HepG2 (cell line): ENCODE measurements around the gene INTS7. TPM values are rescaled to one million over a fixed set of nuclear protein-coding genes. Genes with fewer than 3 reads are reported as not detected.

Source experiments
- ATAC-seq: fragments of 200-7000 bp; cut with Tn5 transposase; 3 replicates; pipeline ENCODE4 v1.9.1; 2020; ENCODE audit warnings: mild to moderate bottlenecking, moderate library complexity
- BruUV-seq: library from RNA; stranded (reverse); fragments of 400-500 nt; replicated peaks from 2 replicates; lab custom pipeline; 2021; lab: Mats Ljungman, UMichigan
- CTCF ChIA-PET: fragments of 300-600 bp; formaldehyde crosslinking; extraction: SDS; loops from one replicate; lab custom pipeline; 2021; ENCODE audit warnings: low total read pairs, inconsistent platforms, low intra/inter-chr PET ratio; lab: Yijun Ruan, JAX
- POLR2A ChIA-PET: fragments of 350-600 bp; sonication (Branson Sonifier 250); formaldehyde crosslinking; loops from one replicate; lab custom pipeline; 2020; ENCODE audit warnings: antibody characterized with exemption, inconsistent platforms; lab: Yijun Ruan, JAX
- DNase-seq: peaks from one replicate; pipeline ENCODE4 v3.0.0-alpha.2; 2015; ENCODE audit warnings: low spot score
- FAIRE-seq: peaks from 3 replicates; lab custom pipeline; 2011; peaks lifted over from hg19 to GRCh38; lab: Jason Lieb, UNC
- H2AFZ ChIP-seq: one replicate; pipeline ENCODE4 v1.6.1; 2011; ENCODE audit warnings: low read length, inconsistent platforms
- H3K27ac ChIP-seq: fragments of 300-600 bp; 3 replicates; pipeline ENCODE4 v1.8.0; 2011; ENCODE audit warnings: mixed run types, mild to moderate bottlenecking, mixed read lengths, low read length, inconsistent platforms; ENCODE audit not compliant: insufficient read depth; ENCODE audit errors: extremely low read length
- H3K27me3 ChIP-seq, 2 experiments: fragments of 200-600 bp in 1 of 2; 2 replicates in 1 of 2; 3 replicates in 1 of 2; pipeline versions ENCODE4 v1.6.0 to v1.8.0; 2011; ENCODE audit warnings: low read length in 2 of 2, mild to moderate bottlenecking in 2 of 2, moderate library complexity in 2 of 2, inconsistent platforms in 1 of 2; ENCODE audit not compliant: insufficient read depth in 2 of 2, control insufficient read depth in 1 of 2
- H3K36me3 ChIP-seq, 2 experiments: fragments of 200-600 bp in 1 of 2; replicated peaks in 1 of 2; 2 replicates in 1 of 2; 3 replicates in 1 of 2; pipeline versions ENCODE4 v1.5.1 to v1.8.0; 2011; ENCODE audit warnings: low read length in 2 of 2, inconsistent platforms in 1 of 2; ENCODE audit not compliant: insufficient read depth in 2 of 2, control insufficient read depth in 1 of 2
- H3K4me1 ChIP-seq: 2 replicates; pipeline ENCODE4 v1.5.1; 2012; ENCODE audit warnings: low read length, inconsistent platforms; ENCODE audit not compliant: insufficient read depth
- H3K4me2 ChIP-seq: 2 replicates; pipeline ENCODE4 v1.6.0; 2011; ENCODE audit warnings: low read depth, low read length, inconsistent platforms
- H3K4me3 ChIP-seq, 3 experiments: fragments of 200-600 bp in 1 of 3; sonication (generic), shearing (Covaris generic) in 1 of 3; replicated peaks in 1 of 3; 2 replicates each; pipeline ENCODE4 v1.5.1; 2011 to 2016; ENCODE audit warnings: low read length in 3 of 3, inconsistent platforms in 2 of 3, low read depth in 2 of 3, mild to moderate bottlenecking in 2 of 3, control low read depth in 1 of 3, mixed read lengths in 1 of 3; ENCODE audit not compliant: insufficient read depth in 1 of 3
- H3K79me2 ChIP-seq: one replicate; pipeline ENCODE4 v1.6.1; 2011; ENCODE audit warnings: low read length, inconsistent platforms; ENCODE audit not compliant: insufficient read depth
- H3K9ac ChIP-seq: 2 replicates; pipeline ENCODE4 v1.6.0; 2011; ENCODE audit warnings: mild to moderate bottlenecking, low read depth, low read length, inconsistent platforms; ENCODE audit not compliant: insufficient read depth
- H3K9me3 ChIP-seq: 2 replicates; pipeline ENCODE4 v1.5.1; 2012; ENCODE audit warnings: mild to moderate bottlenecking, low read length
- H4K20me1 ChIP-seq: 2 replicates; pipeline ENCODE4 v1.6.0; 2011; ENCODE audit warnings: inconsistent platforms, mild to moderate bottlenecking, low read length, moderate library complexity; ENCODE audit not compliant: insufficient read depth
- BRD4 ChIP-seq: sonication (generic); formaldehyde crosslinking; IDR thresholded peaks from 2 replicates; pipeline ENCODE4 v1.4.0; 2020; ENCODE audit warnings: missing genetic modification reagents
- DPF2 ChIP-seq: sonication (generic); formaldehyde crosslinking; IDR thresholded peaks from 2 replicates; pipeline ENCODE4 v1.4.0; 2020; ENCODE audit warnings: mild to moderate bottlenecking, low read depth, missing genetic modification reagents, borderline replicate concordance
- FLYWCH1 ChIP-seq: sonication (generic); formaldehyde crosslinking; IDR thresholded peaks from 2 replicates; pipeline ENCODE4 v1.8.1; 2023; ENCODE audit warnings: mild to moderate bottlenecking, missing genetic modification reagents
- HNRNPK ChIP-seq: fragments of 200-400 bp; formaldehyde crosslinking; IDR thresholded peaks from 2 replicates; pipeline ENCODE4 v1.6.1; 2018; ENCODE audit warnings: low read length, low read depth, moderate library complexity, mild to moderate bottlenecking; ENCODE audit not compliant: poor library complexity, severe bottlenecking
- MAFF ChIP-seq: IDR thresholded peaks from 2 replicates; pipeline ENCODE4 v1.6.1; 2011; ENCODE audit warnings: low read depth, low read length, improper control_type of control experiment
- MAFG ChIP-seq: sonication (generic); formaldehyde crosslinking; IDR thresholded peaks from 2 replicates; pipeline ENCODE4 v1.5.1; 2020; ENCODE audit warnings: mild to moderate bottlenecking, missing genetic modification reagents
- MEIS1 ChIP-seq: sonication (generic); formaldehyde crosslinking; IDR thresholded peaks from 2 replicates; pipeline ENCODE4 v1.9.0; 2021; ENCODE audit warnings: mild to moderate bottlenecking, missing genetic modification reagents, moderate library complexity, borderline replicate concordance
- NFKBIZ ChIP-seq: IDR thresholded peaks from 2 replicates; pipeline ENCODE4 v1.6.1; 2018; ENCODE audit warnings: missing genetic modification reagents, missing compliant biosample characterization
- PCBP1 ChIP-seq: fragments of 200-400 bp; formaldehyde crosslinking; IDR thresholded peaks from 2 replicates; pipeline ENCODE4 v1.6.1; 2017; ENCODE audit warnings: mild to moderate bottlenecking, low read depth, low read length, borderline replicate concordance
- RAD21 ChIP-seq: fragments of 450-650 bp; formaldehyde crosslinking; IDR thresholded peaks from 2 replicates; pipeline ENCODE4 v1.5.0; 2020; ENCODE audit warnings: mild to moderate bottlenecking
- TAF15 ChIP-seq: fragments of 200-400 bp; formaldehyde crosslinking; IDR thresholded peaks from one replicate; pipeline ENCODE4 v1.6.1; 2018; ENCODE audit warnings: mild to moderate bottlenecking, low read depth, low read length; ENCODE audit not compliant: poor library complexity, severe bottlenecking
- ZC3H4 ChIP-seq: sonication (generic); formaldehyde crosslinking; IDR thresholded peaks from 2 replicates; pipeline ENCODE4 v1.4.0; 2020; ENCODE audit warnings: missing genetic modification reagents, borderline replicate concordance
- ZNF142 ChIP-seq: sonication (generic); formaldehyde crosslinking; IDR thresholded peaks from 2 replicates; pipeline ENCODE4 v1.4.0; 2020; ENCODE audit warnings: missing genetic modification reagents
- WGBS: methylation state at CpG from one replicate; pipeline ENCODE4 v1.1.6; 2017; ENCODE audit warnings: low lambda C conversion rate; 5-methylcytosine and 5-hydroxymethylcytosine counted together
- in situ Hi-C: cut with HindIII; loops from 2 replicates; pipeline ENCODE4 v1.10.0; 2017; ENCODE audit warnings: low pct_unique_long_range_greater_than_20kb; ENCODE audit not compliant: extremely low pct_ligation_motif_present
- intact Hi-C: fragments of 100-400 bp; cut with micrococcal nuclease; formaldehyde crosslinking; loops from one replicate; pipeline ENCODE4 v1.10.0; 2022; ENCODE audit not compliant: unreplicated experiment
- polyA plus RNA-seq, 8 experiments: library from polyadenylated mRNA; depleted of rRNA in 3 of 8; stranded (reverse) in 7 of 8; unstranded in 1 of 8; fragments of >200 nt; fragmentation: Illumina TruSeq in 4 of 8; extraction: Trizol in 4 of 8; gene quantifications; 2 replicates each; pipeline versions ENCODE4 v1.2.1 to v1.2.3, GENCODE V29; 2011 to 2016; ENCODE audit warnings: low read depth in 4 of 8, missing spikeins in 1 of 8, mixed read lengths in 1 of 8; ENCODE audit not compliant: insufficient read depth in 1 of 8
- total RNA-seq, 5 experiments: library from RNA; depleted of rRNA; stranded (reverse); fragments of >200 nt; fragmentation: Illumina TruSeq; extraction: Trizol; gene quantifications; 2 replicates each; pipeline ENCODE4 v1.2.3, GENCODE V29; 2016; ENCODE audit warnings: low read depth in 1 of 5
- TF ChIP-seq, protein P1 (sequence below): sonication (generic); formaldehyde crosslinking; conservative IDR thresholded peaks from 2 replicates; pipeline ENCODE4 v1.4.0; 2020; ENCODE audit warnings: mild to moderate bottlenecking, missing genetic modification reagents, moderate library complexity
- TF ChIP-seq, protein P2 (sequence below), 2 experiments: fragments of 450-650 bp in 1 of 2; sonication (generic) in 1 of 2; formaldehyde crosslinking; IDR thresholded peaks; 2 replicates each; pipeline versions ENCODE4 v1.5.0 to v1.8.0; 2020 to 2022; ENCODE audit warnings: mild to moderate bottlenecking in 1 of 2, missing genetic modification reagents in 1 of 2

INTS7 gene
- total and polyA plus RNA-seq, 2 of the 13 experiments (the other 11 are each of a cell fraction or from before 2014, with no cell fraction given), result 18.3 to 22.4 TPM

GRCh38 chr1:211896958-211897357 is 138.4 kb downstream of the INTS7 start:
- Histone ChIP-seq H3K4me3 (no peak overlapping the region), H3K4me2 (peak overlapping the region; percentile 43), H3K27ac (no peak overlapping the region), H4K20me1 (no peaks in the 10 kb centered on the region), H3K79me2 (no peaks in the 10 kb centered on the region), H3K4me1 (peaks cover 58% of the 10 kb centered on the region), H2AFZ (no peak overlapping the region), H3K36me3 (no peaks in the 10 kb centered on the region), H3K27me3 (no peaks in the 10 kb centered on the region), H3K9me3 (peaks cover 7% of the 10 kb centered on the region; the same call in 1 of the 2 replicates), H3K9ac (no peak overlapping the region)
- intact Hi-C loops (no loop called here), in situ Hi-C loops (no loop called here)
- POLR2A ChIA-PET, result no interaction called here
- DNase-seq, result no peak
- CTCF ChIA-PET, result no interaction called here
- 4% methylated on average over 8 of the region's 9 CpGs for WGBS
- FAIRE-seq, result peak; percentile 66
- ATAC-seq, result peak; percentile 16; the same call in 1 of the 3 replicates
- BruUV-seq, result no TSS peak
- TF ChIP-seq NFKBIZ (CRISPR knock-in tag) (no peak), RAD21 (CRISPR knock-in tag) (no peak), FLYWCH1 (CRISPR knock-in tag) (no peak), TAF15 (no peak), BRD4 (CRISPR knock-in tag) (0 out of 2 replicates have a peak, but pooled peaks have one; percentile 27), MAFF (no peak), ZNF142 (no peak), MEIS1 (no peak), PCBP1 (no peak), HNRNPK (no peak), DPF2 (CRISPR knock-in tag) (no peak), ZC3H4 (CRISPR knock-in tag) (no peak), MAFG (CRISPR knock-in tag) (no peak)
- TF ChIP-seq, protein P1, sequence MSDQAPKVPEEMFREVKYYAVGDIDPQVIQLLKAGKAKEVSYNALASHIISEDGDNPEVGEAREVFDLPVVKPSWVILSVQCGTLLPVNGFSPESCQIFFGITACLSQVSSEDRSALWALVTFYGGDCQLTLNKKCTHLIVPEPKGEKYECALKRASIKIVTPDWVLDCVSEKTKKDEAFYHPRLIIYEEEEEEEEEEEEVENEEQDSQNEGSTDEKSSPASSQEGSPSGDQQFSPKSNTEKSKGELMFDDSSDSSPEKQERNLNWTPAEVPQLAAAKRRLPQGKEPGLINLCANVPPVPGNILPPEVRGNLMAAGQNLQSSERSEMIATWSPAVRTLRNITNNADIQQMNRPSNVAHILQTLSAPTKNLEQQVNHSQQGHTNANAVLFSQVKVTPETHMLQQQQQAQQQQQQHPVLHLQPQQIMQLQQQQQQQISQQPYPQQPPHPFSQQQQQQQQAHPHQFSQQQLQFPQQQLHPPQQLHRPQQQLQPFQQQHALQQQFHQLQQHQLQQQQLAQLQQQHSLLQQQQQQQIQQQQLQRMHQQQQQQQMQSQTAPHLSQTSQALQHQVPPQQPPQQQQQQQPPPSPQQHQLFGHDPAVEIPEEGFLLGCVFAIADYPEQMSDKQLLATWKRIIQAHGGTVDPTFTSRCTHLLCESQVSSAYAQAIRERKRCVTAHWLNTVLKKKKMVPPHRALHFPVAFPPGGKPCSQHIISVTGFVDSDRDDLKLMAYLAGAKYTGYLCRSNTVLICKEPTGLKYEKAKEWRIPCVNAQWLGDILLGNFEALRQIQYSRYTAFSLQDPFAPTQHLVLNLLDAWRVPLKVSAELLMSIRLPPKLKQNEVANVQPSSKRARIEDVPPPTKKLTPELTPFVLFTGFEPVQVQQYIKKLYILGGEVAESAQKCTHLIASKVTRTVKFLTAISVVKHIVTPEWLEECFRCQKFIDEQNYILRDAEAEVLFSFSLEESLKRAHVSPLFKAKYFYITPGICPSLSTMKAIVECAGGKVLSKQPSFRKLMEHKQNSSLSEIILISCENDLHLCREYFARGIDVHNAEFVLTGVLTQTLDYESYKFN (CRISPR knock-in tag), result 0 out of 2 replicates have a peak, but pooled peaks have one; percentile 13
- TF ChIP-seq, protein P2, sequence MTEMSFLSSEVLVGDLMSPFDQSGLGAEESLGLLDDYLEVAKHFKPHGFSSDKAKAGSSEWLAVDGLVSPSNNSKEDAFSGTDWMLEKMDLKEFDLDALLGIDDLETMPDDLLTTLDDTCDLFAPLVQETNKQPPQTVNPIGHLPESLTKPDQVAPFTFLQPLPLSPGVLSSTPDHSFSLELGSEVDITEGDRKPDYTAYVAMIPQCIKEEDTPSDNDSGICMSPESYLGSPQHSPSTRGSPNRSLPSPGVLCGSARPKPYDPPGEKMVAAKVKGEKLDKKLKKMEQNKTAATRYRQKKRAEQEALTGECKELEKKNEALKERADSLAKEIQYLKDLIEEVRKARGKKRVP (CRISPR knock-in tag; IDR thresholded peaks at IDR 0.05), result no peak
